AG04450 (cell line): ENCODE measurements around the gene ADPRHL1. TPM values are rescaled to one million over a fixed set of nuclear protein-coding genes. Genes with fewer than 3 reads are reported as not detected.

ENCODE experiments used
- CTCF ChIA-PET: fragments of 300-600, 350-600 bp; formaldehyde crosslinking; extraction: SDS; loops from one replicate; lab custom pipeline; 2022; ENCODE audit warnings: antibody characterized with exemption, inconsistent platforms; lab: Charles Lee
- POLR2A ChIA-PET: fragments of 350-600 bp; formaldehyde crosslinking; extraction: SDS; loops from one replicate; lab custom pipeline; 2021; ENCODE audit warnings: antibody characterized with exemption, inconsistent platforms; lab: Yijun Ruan, JAX
- DNase-seq: peaks from one replicate; pipeline ENCODE4 v3.0.0-alpha.2; 2011; ENCODE audit warnings: low read depth, low spot score
- H3K27ac ChIP-seq: one replicate; pipeline ENCODE4 v1.5.1; 2012; ENCODE audit warnings: low read depth, low read length, control low read depth
- H3K27me3 ChIP-seq: one replicate; pipeline ENCODE4 v1.6.0; 2012; ENCODE audit warnings: low read length; ENCODE audit not compliant: control insufficient read depth, insufficient read depth
- H3K4me3 ChIP-seq: 2 replicates; pipeline ENCODE4 v1.5.1; 2011; ENCODE audit warnings: mild to moderate bottlenecking, low read depth, low read length, control low read depth
- H3K9me3 ChIP-seq: 2 replicates; pipeline ENCODE4 v1.5.1; 2012; ENCODE audit warnings: low read length; ENCODE audit not compliant: control insufficient read depth, insufficient read depth
- CTCF ChIP-seq: IDR thresholded peaks from 2 replicates; pipeline ENCODE4 v1.5.1; 2011; ENCODE audit warnings: low read depth, low read length, control low read depth, inconsistent platforms
- polyA plus RNA-seq: library from polyadenylated mRNA; depleted of rRNA; stranded (reverse); fragments of >200 nt; gene quantifications from 2 replicates; pipeline ENCODE4 v1.2.3, GENCODE V29; 2011

ADPRHL1 gene
- polyA plus RNA-seq, 1 experiment = 0.35 TPM

- H3K27ac ChIP-seq = no peak overlapping the region
- no peak overlapping the region for H3K4me3 ChIP-seq
- no peak for TF ChIP-seq CTCF
- ChIA-PET CTCF (no interaction called here), POLR2A (interaction anchor here (1.0 kb wide), 1 partner anchor 16 kb away, joined by 3 read pairs; no protein-coding TSS in a partner anchor)
- DNase-seq = no peak
- peaks cover 10% of the 10 kb centered on the region; the same call in 1 of the 2 replicates for H3K9me3 ChIP-seq
- no peaks in the 10 kb centered on the region for H3K27me3 ChIP-seq
Measured at GRCh38 chr13:113445791-113446487, 7.3 kb downstream of the ADPRHL1 start.

- H3K27ac ChIP-seq = no peak overlapping the region
- no peak for TF ChIP-seq CTCF
- POLR2A ChIA-PET = no interaction called here
- peaks cover 10% of the 10 kb centered on the region; the same call in 1 of the 2 replicates for H3K9me3 ChIP-seq
- H3K27me3 ChIP-seq = no peaks in the 10 kb centered on the region
- CTCF ChIA-PET = interaction anchor here (1.3 kb wide), 1 partner anchor 13 kb away, joined by 3 read pairs; no protein-coding TSS in a partner anchor
- no peak for DNase-seq
- no peak overlapping the region for H3K4me3 ChIP-seq
Measured at GRCh38 chr13:113443991-113444390, 9.3 kb downstream of the ADPRHL1 start.

GRCh38 chr13:113442985-113443362 is 10.3 kb downstream of the ADPRHL1 start:
- no peak overlapping the region for H3K4me3 ChIP-seq
- DNase-seq = no peak
- TF ChIP-seq CTCF = no peak
- CTCF ChIA-PET = interaction anchor here (0.6 to 1.3 kb wide), 3 partner anchors 14 to 141 kb away, joined by 3 to 4 read pairs (median 3); no protein-coding TSS in a partner anchor
- H3K9me3 ChIP-seq = peaks cover 10% of the 10 kb centered on the region; the same call in 1 of the 2 replicates
- no peaks in the 10 kb centered on the region for H3K27me3 ChIP-seq
- POLR2A ChIA-PET = no interaction called here
- no peak overlapping the region for H3K27ac ChIP-seq

GRCh38 chr13:113442354-113442984 is 10.8 kb downstream of the ADPRHL1 start:
- no peak for TF ChIP-seq CTCF
- Histone ChIP-seq H3K9me3 (peaks cover 10% of the 10 kb centered on the region; the same call in 1 of the 2 replicates), H3K27me3 (no peaks in the 10 kb centered on the region), H3K27ac (no peak overlapping the region), H3K4me3 (no peak overlapping the region)
- CTCF ChIA-PET = interaction anchor here (0.6 to 1.3 kb wide), 2 partner anchors 15 to 69 kb away, joined by 3 read pairs; no protein-coding TSS in a partner anchor
- POLR2A ChIA-PET = no interaction called here
- no peak for DNase-seq

GRCh38 chr13:113441661-113442060 is 11.6 kb downstream of the ADPRHL1 start:
- H3K27ac ChIP-seq = no peak overlapping the region
- ChIA-PET POLR2A (no interaction called here), CTCF (no interaction called here)
- DNase-seq = no peak
- H3K9me3 ChIP-seq = peaks cover 10% of the 10 kb centered on the region; the same call in 1 of the 2 replicates
- no peak for TF ChIP-seq CTCF
- H3K27me3 ChIP-seq = no peaks in the 10 kb centered on the region
- no peak overlapping the region for H3K4me3 ChIP-seq
